ENCODE data around the gene ARHGAP31. TPM values are rescaled to one million over a fixed set of nuclear protein-coding genes. Genes with fewer than 3 reads are reported as not detected.

The ARHGAP31 gene
- total RNA-seq, 1 donor from 2014 or later, result 42.1 TPM

DNA sequence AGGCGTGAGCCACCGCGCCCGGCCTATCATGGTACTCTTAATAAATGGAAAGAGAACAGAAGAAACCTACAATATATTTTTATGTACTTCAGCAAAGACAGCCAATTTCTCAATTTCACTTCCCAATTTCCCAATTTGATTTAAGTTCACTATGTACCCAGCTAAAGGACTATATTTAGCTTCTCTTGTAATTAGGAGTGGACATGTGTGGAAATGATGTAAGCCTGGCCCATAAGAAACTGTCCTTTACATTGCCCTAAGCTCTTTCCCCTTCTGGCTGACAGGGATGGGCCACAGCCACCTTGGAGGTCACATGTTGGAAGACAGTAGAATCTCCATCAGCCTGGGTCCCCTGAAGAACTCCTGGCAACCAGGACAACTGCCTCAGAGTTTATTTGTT is 163.1 kb downstream of the ARHGAP31 start:
- ATAC-seq (ENCODE audit: poor library complexity) (peak; percentile 78), DNase-seq (no peak)
- intact Hi-C loops (cut with DNase I), result no loop called here

DNA sequence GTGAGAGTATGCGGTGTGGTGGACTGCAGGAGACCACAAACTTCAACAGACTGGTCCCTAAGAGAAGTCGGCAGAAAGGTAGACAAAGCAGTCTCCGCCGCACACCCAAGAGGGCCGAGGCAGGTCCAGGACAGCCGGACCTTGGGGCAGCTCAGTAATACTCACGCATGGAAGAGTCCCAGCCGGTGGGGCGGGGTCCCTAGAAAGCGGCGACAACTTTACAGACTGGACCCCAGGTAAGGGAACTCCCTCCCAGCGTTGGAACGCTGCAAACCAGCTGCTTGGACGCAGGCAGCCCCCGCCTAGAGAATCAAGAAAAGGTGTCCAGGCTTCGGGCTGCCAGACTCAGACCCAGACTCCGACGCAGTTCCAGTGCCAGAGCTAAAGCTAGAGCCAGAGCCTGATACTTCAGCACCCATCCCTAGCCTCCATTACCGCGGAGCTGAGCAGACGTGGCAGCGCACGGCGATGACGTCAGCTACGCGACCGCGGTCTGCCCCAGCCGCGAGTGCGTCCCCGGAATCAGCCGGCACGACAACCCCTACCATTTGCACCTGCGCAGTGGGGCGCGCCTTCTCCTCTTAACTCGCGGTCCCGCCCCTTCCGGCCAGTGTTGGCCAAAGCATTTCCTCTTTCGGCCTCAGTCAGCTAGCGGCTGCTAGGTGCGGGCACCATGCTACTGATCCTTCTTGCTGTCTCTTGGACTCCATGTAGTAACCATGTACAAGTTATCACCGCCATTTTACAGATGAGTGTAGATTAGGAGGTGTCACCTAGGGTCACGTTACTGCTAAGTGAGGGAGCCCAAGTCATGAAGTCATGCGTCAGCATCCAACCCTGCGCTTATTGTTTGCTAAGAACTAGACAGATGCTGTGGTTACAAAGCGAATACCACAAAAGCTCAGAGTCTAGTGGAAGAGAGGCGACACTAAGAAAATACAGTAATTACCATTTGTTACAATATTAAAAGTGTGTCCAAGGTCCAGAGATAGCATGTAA is 169.3 kb downstream of the ARHGAP31 start, which contains the start of gene TMEM39A:
Gene TMEM39A, minus strand, starts transcription at position 445 of the 999 bp plus-strand sequence. CDS start 1,541 bp downstream, outside the sequence.
- ATAC-seq (ENCODE audit: poor library complexity), result peak; percentile 99
- intact Hi-C loops (cut with DNase I), result no loop called here

DNA sequence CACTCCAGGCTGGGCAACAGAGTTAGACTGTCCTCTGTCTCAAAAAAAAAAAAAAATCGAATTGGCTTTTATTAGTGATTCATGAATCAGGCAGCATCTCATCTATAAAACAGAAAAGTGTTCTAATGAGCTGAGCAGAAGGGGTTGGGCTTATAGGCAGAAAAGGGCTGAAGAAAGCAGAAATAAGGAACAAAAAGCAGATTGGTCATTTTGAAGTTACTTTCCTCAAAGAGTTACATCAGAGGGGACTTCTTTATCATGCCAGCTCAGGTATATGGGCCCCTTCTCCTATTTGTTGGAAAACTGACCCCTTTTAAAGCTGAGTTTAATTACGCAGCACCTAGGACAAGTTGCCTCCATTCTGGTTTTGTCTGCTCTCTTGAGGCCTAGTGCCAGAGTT is 173.9 kb downstream of the ARHGAP31 start:
- no peak for ATAC-seq (ENCODE audit: poor library complexity)
- no peak for DNase-seq
- intact Hi-C loops (cut with DNase I), result no loop called here

More for the DNA sequence above, 169.3 kb downstream of the ARHGAP31 start, which contains the start of gene TMEM39A:
- DNase-seq, result peak; percentile 100

DNA sequence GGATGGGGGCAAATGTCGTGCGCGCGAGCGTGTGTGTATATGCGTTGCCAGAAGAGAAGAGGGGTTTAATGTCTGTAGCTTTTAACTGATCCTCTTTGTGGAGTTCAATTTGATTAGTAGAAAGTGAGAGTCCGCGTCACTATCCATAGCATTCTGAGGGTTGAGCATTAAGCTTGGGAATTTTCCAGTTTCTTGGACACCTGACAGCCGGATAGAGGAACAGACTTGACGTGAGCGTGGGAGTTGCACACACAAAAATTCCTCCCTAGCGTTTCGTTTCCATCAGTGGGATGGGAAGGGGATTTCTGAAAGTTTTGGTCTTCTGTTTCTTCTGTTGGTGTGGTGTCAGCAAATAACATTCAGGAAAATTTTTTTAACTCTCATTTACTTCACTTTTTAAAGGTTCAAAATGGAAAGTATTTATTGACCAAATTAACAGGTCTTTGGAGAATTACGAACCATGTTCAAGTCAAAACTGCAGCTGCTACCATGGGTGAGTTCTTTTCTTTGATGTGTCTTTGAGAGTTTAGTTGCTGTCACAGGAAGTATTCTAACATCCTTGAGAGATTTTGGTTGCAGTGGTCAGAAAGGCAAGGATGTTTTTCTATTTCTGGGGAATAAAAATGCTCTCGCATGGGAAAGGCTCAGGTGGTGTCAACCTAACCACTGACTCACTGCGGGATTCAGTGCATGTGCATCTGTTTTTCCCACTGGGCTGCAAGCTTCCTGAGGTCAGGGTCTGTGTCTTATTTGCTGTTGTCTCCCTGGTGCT is 175.4 kb downstream of the ARHGAP31 start:
- peak; percentile 8 for ATAC-seq (ENCODE audit: poor library complexity)
- intact Hi-C loops (cut with DNase I), result no loop called here
- no peak for DNase-seq

Other genes with a start within 250 kb of the ARHGAP31 start
- not detected for gene TEX55, start 148.2 kb upstream of the ARHGAP31 start, total RNA-seq
- gene UPK1B, start 120.8 kb upstream of the ARHGAP31 start, total RNA-seq, result not detected
- gene B4GALT4, start 53.5 kb upstream of the ARHGAP31 start, total RNA-seq, result 10.5 TPM
- gene TMEM39A, start 169.2 kb downstream of the ARHGAP31 start, total RNA-seq, result 15.0 TPM
- gene POGLUT1, start 174.6 kb downstream of the ARHGAP31 start, total RNA-seq, result 4.6 TPM
- 331 TPM for gene TIMMDC1, start 204.2 kb downstream of the ARHGAP31 start, total RNA-seq